ENCODE results near the gene NEDD8.
"Not testable (repeated sequence)": the region's sequence is repeated elsewhere in the genome, so short reads cannot be mapped to it uniquely, and the experiment has no call there.

Gene NEDD8

DNA sequence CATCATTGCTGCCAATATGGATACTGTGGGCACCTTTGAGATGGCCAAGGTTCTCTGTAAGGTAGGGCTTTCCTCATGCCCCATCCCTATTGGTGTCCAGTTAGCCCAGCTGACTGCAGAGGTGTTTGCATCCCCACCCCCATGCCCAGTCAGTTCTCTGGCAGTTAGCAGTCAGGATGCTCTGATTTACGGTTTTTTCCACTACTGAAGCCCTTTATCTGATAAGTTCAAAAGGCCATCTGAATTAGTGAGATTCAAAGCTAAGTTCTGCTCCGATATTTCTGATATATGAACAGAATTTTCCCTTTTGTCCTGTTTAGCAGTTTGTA, 1.3 kb upstream of the NEDD8 start:
- no peak for TF ChIP-seq ZNF274 (IDR thresholded peaks at IDR 0.05; ENCODE audit: low read depth, low read length)
- peak overlapping the region; percentile 79 for H3K4me3 ChIP-seq (ENCODE audit: low read length)

DNA sequence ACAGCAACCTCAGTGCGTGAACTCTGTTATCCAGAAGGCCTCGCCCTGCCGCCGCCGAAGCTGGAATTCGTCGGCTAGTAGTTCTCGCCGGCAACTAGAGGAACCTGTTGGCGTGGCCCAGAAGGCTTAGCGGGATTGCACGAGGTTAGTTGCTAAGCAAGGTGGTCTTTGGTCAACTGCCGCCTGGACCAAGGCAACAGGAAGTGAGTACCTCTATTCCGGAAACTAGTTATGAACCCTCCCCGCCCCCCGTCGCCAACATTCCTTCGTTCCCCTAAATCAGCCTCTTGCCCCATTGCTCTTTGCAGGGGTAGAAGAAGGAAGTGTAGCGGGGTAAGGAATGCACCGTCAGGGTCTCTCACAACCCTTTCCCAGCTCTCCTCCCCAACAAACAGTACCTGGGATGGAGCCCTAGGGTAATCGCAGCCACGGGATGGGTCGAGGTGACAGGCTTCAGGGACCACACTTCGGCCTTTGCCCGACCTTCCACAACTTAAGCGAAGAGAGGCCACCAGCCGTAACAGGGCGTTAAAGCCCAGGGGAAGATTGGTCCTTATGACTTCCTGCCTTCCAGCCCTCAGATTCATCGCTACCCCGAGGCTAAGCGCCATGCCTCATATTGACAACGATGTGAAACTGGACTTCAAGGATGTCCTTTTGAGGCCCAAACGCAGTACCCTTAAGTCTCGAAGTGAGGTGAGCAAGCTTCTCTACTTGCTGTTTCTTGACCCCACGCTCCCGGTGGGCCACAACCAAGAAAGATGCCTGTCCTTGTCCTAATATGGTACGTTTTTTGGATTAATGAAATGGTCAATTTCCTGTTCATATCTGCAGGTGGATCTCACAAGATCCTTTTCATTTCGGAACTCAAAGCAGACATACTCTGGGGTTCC, 724 bp upstream of the NEDD8 start, which contains the start of gene GMPR2:
Gene GMPR2 (plus strand): TSS at position 285 of the 893 bp plus-strand sequence. CDS start 325 bp downstream, at position 610.
- peak within 1 kb of the TSS; percentile 79 for H3K4me3 ChIP-seq (ENCODE audit: low read length)
- no peak for TF ChIP-seq ZNF274 (IDR thresholded peaks at IDR 0.05; ENCODE audit: low read depth, low read length)

DNA sequence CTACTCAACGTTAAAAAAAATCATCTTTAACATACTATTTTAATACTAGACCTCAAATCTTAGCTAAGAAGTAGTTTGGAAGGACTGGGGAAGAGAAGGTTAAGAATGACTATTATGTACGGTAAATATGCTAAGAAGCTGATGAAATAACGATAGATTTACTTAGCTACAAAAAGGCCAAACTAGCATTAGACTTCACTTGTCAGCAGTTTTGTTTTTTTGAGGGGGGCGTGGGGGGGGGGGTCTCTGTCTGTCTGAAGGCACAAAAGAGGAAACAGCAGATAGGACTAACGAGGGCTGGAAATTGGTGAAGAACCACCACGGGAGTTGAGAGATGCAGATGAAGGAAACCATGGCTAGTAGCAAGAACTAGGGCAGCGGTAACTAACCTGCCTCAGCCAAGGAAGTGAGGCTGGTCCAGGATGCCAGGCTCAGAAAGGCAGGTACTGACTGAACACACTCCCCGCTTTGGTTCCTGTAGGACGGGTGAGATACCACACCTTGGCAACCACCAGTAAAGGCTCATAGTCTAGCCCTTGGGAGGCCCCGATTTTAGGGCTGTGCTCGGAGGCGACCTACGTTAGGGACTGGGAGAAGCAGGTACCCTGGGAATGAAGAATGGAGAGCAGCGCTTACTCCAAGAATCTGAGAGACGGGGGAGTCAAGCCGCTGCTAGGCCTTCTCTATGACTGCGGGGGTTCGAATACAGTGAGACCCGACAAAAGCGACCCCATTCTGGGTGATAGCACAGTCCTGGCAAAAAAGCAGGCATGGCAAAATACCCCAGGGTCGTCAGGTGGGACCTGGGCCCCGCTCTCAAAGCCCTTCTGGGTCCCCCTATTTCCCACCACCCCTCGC, 675 bp downstream of the NEDD8 start:
- TF ChIP-seq ZNF274 (IDR thresholded peaks at IDR 0.05; ENCODE audit: low read depth, low read length) = no peak
- peak overlapping the region; percentile 79 for H3K4me3 ChIP-seq (ENCODE audit: low read length)

DNA sequence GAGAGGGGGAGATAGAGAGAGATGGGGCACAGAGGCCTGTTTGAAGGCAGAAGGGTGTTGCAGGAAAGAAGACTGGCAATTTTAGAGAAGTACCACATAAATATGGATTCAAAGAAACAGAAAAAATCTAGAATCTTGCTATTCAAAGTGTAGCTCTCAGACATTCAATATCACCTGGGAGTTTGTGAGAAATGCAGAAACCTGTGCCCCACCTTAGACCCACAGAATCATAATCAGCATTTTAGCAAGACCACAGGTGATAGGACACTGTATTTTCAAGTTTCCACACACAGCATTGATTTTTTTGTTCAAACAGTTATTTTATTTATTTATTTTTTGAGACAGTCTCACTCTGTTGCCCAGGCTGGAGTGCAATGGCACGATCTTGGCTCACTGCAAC, 3.3 kb downstream of the NEDD8 start:
- no peak overlapping the region for H3K4me3 ChIP-seq (ENCODE audit: low read length)
- no peak for TF ChIP-seq ZNF274 (IDR thresholded peaks at IDR 0.05; ENCODE audit: low read depth, low read length)

DNA sequence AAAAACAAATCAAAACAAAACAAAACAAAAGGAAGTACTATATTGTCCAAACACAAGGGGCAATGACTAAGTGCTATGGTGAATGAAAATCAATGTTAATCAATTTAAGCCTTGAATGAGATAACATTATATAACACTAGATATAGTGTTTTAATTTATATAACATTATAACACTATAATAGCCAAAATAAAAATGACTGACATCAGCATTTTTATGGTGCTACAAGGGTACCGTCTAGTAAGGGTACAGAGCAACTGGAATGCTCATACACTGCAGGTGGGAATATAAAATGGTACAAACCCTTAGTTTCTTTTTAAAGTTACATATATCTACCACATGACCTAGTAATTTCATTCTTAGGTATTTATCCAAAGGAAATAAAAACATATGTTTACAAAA, 5.7 kb downstream of the NEDD8 start:
- H3K4me3 ChIP-seq (ENCODE audit: low read length) = no peak overlapping the region
- TF ChIP-seq ZNF274 (IDR thresholded peaks at IDR 0.05; ENCODE audit: low read depth, low read length) = no peak

DNA sequence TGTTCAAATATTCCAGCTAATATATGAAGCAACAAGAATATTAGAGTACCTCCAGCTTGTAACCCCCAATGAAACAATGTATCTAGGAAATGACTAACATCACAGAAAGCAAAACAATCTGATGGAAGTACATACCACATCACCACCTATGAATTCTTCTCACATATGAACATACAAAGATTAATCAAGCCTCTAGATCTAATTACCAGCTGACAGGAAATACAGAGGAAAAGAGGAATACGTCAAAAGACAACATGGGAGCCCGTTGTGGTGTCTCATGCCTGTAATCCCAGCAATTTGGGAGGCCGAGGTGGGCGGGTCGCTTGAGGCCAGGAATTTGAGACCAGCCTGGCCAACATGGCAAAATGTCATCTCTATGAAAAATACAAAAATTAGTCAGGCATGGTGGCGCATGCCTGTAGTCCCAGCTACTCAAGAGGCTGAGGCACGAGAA, 7.5 kb downstream of the NEDD8 start:
- no peak for TF ChIP-seq ZNF274 (IDR thresholded peaks at IDR 0.05; ENCODE audit: low read depth, low read length)
- H3K4me3 ChIP-seq (ENCODE audit: low read length) = no peak overlapping the region

DNA sequence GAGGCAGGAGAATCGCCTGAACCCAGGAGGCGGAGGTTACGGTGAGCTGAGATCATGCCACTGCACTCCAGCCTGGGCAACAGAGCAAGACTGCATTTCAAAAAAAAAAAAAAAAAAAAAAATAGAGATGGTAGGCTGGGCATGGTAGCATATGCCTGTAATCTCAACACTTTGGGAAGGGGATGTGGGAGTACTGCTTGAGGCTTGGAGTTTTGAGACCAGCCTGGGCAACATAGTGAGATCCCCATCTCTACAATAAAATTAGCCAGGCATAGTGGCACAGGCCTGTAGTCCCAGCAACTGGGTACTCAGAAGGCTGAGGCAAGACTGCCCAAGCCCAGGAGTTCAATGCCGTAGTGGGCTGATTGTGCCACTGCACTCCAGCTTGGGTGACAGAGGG, 9.2 kb downstream of the NEDD8 start:
- not testable (repeated sequence) for H3K4me3 ChIP-seq (ENCODE audit: low read length)

DNA sequence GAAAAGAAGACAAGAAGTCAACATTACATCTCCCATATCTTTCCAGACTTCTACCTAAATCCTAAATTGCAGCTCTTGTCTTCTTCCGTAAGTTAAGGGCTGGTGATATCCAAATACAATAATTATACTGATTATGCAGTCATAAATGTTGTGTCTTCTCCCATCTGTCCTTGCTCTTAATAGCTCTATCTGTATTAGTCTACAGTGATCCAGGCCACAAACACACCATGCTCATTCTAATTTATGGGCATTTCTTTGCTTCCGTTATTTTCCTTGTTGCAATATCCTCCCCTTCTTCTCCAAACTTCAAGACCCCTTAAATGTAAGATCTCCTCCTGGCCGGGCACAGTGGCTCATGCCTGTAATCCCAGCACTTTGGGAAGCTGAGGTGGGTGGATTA, 12.6 kb downstream of the NEDD8 start:
- H3K4me3 ChIP-seq (ENCODE audit: low read length) = no peak overlapping the region

DNA sequence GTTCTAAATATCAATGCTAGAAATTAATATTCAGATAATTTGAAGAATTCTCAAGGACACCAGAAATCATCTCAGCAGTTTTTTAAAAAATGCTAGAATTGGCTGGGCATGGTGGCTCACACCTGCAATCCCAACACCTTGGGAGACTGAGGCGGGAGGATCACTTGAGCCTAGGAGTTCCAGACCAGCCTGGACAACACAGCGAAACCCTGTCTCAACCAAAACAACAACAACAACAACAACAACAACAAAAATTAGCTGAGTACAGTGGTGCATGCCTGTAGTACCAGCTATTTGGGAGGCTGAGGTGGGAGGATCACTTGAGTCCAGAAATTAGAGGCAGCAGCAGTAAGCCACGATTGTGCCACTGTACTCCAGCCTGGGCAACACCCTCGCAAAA, 13.1 kb downstream of the NEDD8 start:
- H3K4me3 ChIP-seq (ENCODE audit: low read length) = no peak overlapping the region

More for the DNA sequence above, 12.6 kb downstream of the NEDD8 start:
- TF ChIP-seq ZNF274 (IDR thresholded peaks at IDR 0.05; ENCODE audit: low read depth, low read length) = no peak

DNA sequence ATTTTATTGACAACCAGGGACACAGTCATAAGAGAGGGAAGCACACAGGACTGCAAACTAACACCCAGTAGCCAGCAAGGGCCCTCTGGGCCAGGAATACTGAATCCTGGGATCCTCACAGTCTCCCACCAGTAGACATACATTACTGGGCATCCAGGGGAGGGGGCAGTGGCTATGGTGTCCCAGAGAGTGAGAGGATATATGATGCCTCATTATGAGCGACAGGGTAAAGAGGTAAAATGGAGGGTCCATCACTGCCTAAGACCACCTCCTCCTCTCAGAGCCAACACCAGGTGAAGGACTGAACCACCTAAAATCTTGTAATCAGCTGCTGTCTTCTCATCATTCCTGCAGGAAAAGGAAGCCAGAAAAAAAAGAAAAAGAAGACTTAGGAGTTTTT, 15.3 kb downstream of the NEDD8 start:
- H3K4me3 ChIP-seq (ENCODE audit: low read length) = not testable (repeated sequence)

More for the DNA sequence above, 13.1 kb downstream of the NEDD8 start:
- no peak for TF ChIP-seq ZNF274 (IDR thresholded peaks at IDR 0.05; ENCODE audit: low read depth, low read length)

DNA sequence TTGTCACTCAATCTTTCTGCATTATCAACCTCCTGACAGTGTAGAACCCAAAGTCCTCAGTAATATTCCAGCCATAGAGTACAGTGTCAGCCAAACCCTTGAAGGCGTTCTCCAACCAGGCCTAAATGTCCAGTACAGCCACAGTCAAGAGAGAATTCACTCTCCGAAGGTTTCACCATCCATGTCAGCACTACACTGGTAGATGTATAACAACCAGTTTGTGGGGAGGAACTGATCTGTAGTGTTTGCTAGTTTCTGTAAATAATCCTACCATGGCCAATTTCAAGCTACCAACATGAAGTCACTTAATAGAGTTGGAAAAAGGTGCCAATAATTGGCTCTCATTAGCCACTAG, 15.8 kb downstream of the NEDD8 start:
- TF ChIP-seq ZNF274 (IDR thresholded peaks at IDR 0.05; ENCODE audit: low read depth, low read length) = no peak
- H3K4me3 ChIP-seq (ENCODE audit: low read length) = peak overlapping the region; percentile 12; the same call in 1 of the 2 replicates

DNA sequence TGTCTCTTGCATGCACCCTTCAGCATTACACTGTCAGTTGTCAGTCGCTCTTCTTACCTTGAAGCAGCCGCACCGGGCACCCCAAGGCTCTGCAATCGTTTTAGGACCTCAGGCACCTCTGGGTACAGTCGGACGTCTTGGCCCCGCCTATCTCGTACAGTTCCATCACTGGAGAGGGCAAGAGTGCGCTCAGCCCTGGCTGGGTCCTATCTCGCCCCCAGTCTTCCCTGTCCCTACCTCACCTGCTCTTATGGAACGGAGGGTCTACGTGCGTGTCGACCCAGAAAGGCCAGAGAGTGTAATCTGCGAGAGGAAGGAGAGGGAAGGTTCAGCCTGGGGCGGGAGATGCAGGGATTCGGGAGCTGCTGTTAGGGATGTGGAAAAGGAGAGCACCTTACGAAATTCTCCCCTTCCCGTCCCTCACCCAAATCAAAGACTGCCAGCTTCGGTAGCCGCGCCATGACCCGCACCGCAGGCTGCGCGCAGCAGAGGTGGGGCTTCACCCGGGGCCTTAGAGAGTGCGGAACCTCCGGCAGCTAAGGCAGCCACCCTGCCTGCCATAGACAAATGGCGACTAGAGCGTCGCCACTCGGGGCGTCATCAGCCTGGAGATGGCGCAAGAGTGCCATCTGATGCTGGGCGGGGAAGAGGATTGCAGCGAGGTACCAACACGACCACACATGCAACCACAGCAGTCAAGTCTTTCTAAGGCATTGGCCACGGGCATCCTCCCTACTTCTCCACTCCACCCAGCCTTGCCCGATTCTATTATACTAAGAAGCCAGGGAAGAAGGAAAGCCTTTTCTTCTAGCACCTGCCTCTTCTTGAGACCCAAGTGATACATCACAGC, 16.4 kb downstream of the NEDD8 start, which contains the start of gene MDP1:
Gene MDP1 (minus strand): TSS at position 572 of the 850 bp plus-strand sequence. CDS start 111 bp downstream, at position 461.
- TF ChIP-seq ZNF274 (IDR thresholded peaks at IDR 0.05; ENCODE audit: low read depth, low read length) = no peak
- H3K4me3 ChIP-seq (ENCODE audit: low read length) = peak within 1 kb of the TSS; percentile 72

DNA sequence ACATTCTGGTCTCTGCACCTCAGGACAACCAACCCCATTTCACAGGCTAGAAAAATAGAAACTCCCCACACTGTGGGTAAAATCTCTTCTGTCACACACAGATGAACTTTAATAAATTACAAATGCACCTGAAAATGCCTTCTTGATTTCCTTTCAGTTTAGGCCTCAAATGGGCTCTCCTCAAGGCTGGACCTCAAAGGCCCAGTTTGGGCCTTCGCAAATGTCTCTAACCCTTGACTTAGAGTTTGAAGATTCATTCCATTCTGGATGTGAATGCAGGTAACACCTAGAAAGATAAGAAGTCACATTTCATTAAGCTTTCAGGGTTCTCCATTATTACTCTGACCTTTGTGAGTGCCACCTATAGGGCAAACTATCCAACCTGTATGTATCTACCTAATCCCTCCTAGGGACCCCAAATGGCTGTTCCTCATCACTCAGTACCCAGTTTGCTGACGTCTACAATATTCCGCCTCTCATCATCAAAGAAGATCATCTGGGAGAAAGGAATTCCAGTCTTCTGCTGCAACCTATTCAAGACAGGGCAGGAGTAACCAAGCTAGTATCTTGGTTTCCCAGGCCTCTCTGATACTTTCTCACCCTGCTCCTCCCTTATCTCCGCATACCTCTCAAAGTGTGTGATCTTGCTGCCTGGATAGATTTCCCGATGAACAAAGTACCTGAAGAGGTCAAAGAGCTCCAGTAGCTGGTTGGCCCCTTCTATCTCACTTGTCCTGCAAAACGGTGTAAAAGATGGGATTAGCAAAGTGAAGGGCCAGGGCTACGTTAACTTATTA, 18.1 kb downstream of the NEDD8 start:
- peak overlapping the region; percentile 80; the same call in 1 of the 2 replicates for H3K4me3 ChIP-seq (ENCODE audit: low read length)
- no peak for TF ChIP-seq ZNF274 (IDR thresholded peaks at IDR 0.05; ENCODE audit: low read depth, low read length)
